Measurements from ENCODE around the gene WWP2. TPM values are rescaled to one million over a fixed set of nuclear protein-coding genes. Genes with fewer than 3 reads are reported as not detected.
A peak's percentile ranks its signal among the peaks of the same experiment; 100 is the strongest.
"Not testable (repeated sequence)": the region's sequence is repeated elsewhere in the genome, so short reads cannot be mapped to it uniquely, and the experiment has no call there.

Gene WWP2
- total RNA-seq, 1 donor from 2014 or later = 68.6 TPM

DNA sequence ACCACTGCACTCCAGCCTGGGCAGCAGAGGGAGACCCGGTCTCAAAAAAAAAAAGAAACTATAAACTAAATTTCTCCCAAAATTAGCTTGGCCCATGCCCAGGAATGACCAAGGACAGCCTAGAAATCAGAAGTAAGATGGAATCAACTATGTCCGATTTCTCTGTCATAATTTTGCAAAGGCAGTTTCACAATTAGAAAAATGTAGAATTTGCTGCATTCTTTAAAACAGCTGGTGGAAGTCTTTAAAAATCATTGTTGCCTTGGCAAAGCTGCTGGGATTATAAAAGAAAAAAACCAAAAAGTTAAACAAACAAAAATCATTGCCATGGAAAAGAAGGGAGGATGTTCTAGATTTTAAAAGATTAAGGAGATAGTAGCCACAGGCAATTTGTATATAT, 32.4 kb downstream of the WWP2 start:
- no peak for DNase-seq (ENCODE audit: low spot score)

DNA sequence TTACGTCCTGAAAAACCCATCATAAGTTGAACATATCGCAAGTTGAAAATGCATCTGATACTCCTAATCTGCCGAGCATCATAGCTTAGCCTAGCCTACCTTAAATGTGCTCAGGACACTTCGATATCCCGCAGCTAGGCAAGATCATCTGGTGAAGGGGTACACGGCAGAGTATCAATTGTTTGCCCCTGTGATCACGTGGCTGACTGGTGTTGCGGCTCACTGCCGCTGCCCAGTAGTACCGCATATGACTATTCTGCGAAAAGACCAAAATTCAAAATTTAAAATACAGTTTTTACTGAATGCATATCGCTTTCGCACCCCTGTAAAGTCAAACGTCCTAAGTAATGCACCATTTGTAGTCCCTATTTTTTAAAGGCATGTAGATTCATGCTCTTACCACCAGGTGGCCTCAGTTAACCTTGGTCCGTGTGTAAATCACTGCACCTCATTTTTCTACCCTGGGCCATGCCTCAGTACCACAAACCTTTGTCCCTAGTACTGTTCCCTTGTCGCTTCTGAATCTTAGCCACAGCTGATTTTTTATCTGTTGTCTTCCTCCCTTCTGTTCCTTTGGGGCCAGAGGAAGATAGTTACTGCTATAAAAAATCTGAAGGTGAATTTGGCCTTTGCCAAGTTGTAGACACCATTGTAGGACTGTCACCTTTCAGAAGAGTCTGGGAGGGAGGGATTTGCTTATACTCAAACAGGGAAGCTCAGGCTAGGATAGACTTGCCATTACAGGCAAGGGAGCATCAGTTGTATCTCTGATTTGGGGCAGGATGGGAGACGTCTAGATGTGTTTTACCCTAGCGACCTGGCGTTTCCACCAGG, 34.4 kb downstream of the WWP2 start:
- DNase-seq (ENCODE audit: low spot score) = peak; percentile 37

DNA sequence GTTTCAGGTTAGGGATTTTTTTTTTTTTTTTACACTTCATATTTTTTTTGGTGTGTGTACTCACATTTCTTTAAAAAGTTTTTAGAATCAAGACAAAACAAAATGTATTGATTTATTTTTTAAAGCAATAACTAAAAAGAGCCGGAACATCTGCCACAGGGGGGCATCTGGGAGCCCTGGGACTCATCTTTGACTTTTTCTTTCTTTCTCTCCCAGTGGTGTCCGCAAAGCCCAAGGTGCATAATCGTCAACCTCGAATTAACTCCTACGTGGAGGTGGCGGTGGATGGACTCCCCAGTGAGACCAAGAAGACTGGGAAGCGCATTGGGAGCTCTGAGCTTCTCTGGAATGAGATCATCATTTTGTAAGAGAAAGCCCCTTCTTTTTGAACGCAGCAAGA, 36.3 kb downstream of the WWP2 start:
- DNase-seq (ENCODE audit: low spot score) = no peak

DNA sequence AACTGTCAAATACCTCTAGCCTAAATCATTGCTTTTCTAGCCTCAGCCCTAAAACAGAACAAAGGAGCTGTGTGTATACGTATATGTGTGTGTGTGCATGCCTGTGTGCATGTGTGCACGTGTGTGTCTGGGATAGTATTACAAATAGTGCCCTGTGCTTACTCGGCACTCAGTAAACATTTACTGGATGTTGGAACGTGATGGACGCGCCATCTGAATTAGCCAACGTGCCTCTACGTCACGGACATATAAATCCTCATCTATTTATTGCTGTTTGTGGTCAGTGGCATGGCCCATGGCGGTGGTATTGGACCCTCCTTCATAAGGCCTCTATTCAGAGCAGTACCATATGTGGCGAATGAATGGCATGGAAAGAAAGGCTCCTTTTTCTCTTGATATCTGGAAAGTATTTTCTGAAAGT, 37.5 kb downstream of the WWP2 start:
- no peak for DNase-seq (ENCODE audit: low spot score)

DNA sequence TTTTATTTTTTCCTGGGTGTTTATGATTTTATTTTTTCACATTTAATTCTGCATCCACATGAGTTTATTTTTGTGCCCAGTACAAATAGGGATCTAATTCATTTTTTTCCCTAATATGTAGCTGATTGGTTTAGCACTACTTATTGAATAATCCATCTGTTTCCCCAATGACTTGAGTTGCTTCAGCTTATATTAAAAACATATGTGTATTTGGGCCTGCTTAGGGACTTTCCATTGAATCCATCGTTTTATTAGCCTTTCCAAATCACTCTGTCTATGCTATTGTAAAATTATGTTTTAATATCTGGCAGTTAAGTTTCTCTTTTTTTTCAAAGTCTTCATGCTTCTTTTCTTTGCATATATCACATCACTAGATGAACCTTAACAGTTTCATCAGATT, 42.2 kb downstream of the WWP2 start:
- DNase-seq (ENCODE audit: low spot score) = no peak

DNA sequence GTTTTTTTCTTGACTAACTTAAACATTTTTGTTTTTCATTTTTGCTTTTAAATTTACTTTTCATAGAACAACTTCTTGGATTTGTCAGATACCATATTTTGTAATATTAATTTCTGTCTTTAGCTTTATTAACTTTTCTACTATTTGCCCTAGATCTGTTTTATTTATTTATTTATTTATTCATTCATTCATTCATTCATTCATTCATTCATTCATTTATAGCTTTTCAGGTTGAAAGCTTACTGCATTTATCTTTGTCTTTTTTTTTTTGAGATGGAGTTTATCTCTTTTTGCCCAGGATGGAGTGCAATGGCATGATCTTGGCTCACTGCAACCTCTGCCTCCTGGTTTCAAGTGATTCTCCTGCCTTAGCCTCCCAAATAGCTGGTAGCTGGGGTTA, 44.6 kb downstream of the WWP2 start:
- not testable (repeated sequence) for DNase-seq (ENCODE audit: low spot score)

DNA sequence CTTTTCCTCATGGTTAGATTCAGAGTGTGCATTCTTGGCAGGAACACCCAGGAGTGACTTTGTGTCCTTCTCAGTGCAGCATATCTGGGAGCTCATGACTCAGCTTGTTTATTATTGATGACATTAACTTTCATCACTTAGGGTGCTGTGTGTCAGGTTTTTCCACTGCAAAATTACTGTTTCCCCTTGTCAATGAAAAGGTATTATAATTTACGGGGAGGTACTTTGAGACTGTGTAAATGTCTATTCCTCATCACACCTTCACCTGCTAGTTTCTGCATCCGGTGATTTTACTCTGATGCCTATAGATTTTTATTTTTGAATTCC, 50.5 kb downstream of the WWP2 start:
- no peak for DNase-seq (ENCODE audit: low spot score)

DNA sequence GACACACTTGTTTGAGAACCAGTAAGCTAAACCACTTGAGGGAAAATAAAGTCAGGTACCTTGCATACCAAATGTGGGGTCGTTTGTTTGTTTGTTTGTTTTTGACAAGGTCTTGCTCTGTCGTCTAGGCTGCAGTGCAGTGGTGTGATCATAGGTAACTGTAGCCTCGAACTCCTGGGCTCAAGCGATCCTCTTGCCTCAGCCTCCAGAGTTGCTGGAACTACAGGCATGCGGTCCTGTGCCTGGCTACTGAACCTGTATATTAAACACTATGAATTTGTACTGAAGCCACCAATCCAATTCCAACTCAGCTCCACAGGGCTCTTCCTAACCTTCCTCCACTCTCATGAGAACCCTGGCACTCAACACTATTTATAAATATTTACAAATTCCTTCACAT, 51.9 kb downstream of the WWP2 start:
- no peak for DNase-seq (ENCODE audit: low spot score)

DNA sequence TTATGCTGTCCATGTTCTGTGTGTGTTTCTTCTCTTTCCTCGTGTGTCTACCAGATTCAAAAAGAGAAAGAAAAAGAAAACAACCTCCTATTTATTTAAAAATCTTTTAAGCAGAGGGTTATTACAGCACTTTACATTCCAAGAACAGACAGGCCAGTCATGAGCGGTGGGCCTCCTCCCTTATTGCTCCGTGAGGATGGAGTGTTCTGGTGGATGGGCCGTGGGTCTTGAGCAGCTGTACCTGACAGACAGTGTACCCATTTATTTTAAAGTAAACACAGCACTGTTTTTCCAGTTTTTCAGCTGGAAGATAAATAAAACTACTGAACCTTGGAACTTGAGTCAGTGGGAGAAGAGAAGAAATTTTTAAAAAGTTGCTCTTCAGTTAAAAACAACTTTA, 52.4 kb downstream of the WWP2 start:
- no peak for DNase-seq (ENCODE audit: low spot score)

DNA sequence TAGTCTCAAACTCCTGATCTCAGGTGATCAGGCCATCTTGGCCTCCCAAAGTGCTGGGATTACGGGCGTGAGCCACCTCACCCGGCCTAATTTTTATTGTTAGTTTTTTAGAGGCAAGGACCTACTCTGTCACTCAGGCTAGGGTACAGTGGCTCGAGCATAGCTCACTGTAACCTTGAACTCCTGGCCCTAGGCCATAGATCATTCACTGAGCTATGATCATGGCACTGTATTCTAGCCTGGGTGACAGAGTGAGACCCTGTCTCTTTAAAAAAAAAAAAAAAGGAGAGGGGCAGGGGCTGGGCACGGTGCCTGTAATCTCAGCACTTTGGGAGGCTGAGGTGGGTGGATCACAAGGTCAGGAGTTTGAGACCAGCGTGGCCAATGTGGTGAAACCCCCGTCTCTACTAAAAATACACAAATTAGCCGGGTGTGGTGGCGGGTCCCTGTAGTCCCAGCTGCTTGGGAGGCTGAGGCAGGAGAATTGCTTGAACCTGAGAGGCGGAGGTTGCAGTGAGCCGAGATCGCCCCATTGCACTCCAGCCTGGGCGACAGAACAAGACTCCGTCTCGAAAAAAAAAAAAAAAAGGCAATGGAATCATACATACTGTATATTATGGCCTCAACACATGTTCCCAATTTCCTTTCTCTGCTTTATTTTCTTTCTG, 53.2 kb downstream of the WWP2 start:
- DNase-seq (ENCODE audit: low spot score) = not testable (repeated sequence)

DNA sequence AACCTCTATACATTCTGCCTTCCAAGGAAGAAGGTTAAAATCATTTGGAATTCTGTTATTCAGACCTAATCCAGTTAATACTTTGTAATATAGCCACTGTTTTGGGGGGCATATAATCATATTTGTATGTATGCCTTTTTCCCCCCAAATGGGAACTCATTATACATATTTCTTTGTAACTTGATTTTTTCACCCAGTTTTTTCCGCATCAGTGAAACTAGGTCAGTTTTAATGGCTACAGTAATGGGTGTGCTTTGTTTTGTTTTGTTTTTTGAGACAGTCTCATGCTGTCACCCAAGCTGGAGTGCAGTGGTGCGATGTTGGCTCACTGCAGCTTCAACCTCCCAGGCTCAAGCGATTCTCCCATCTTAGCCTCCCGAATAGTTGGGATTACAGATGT, 54.9 kb downstream of the WWP2 start:
- no peak for DNase-seq (ENCODE audit: low spot score)

DNA sequence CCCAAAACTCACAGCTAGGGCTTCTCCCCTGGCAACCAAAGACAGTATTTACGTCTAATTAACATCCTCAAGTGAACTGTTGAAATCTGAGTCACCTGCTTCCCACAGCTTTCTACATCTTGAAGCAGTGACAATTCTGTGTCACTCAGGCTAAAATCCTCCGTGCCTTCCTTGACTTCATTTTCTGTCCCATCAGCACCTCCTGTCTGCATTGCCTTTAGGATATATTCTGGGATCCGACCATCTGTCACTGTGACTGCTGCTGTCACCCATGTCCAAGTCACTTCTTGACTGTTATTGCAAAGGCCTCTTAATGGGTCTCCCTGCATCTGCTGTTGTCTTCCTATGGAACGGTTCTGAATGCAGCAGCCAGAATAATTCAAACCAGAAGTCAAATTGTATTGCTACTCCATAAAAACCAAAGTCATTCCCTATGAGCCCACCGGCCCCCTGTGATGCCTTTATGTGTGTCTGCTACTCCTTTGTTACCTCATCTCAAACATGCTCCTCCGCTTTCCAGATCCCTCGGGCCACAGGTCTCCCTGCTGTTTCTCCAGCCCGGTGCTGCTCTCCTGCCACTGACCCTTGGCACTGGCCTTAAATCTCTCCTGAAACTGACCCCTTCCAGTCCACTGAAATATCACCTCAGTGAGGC, 56.9 kb downstream of the WWP2 start:
- no peak for DNase-seq (ENCODE audit: low spot score)

DNA sequence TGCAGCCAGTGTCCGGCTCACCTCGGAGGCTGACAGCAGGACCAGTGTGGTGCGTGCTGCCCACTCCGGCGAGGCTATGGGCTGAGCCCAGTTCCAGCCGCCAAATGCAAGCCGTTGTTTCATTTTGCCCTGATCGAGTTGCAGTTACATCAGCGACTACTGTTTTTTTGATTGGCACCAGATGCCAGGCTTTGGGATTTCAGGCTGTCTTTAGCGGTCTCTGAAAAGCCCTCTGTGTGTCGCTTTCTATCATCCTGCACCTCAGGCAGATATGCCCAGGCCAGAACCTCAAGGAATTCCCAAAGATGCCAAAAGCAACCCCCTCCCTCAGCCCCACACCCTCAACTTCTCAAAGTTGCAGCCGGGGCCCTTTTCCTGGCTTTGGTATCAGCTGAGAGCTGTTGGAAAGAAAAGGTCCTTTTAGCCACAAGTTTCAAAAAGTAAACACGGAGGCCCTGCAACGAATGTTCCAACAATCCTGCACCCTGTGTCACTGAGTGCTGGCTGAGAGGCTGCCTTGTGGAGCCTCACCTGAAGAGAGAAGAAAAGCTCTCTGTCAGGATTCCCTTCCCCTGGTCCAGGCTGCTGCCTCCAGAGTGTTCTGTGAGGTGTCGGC, 58.9 kb downstream of the WWP2 start:
- DNase-seq (ENCODE audit: low spot score) = no peak

DNA sequence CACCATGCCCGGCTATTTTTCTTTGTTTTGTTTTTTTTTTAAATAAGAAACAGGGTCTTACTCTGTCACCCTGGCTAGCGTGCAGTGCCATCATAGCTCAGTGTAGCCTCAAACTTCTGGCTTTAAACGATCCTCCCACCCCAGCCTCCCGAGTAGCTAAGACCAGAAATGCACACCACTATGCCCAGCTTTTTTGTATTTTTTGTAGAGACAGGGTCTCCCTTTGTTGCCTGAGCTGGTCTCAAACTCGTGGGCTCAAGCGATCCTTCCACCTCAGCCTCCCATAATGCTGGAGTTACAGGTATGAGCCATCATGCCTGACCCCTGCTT, 59.7 kb downstream of the WWP2 start:
- no peak for DNase-seq (ENCODE audit: low spot score)

DNA sequence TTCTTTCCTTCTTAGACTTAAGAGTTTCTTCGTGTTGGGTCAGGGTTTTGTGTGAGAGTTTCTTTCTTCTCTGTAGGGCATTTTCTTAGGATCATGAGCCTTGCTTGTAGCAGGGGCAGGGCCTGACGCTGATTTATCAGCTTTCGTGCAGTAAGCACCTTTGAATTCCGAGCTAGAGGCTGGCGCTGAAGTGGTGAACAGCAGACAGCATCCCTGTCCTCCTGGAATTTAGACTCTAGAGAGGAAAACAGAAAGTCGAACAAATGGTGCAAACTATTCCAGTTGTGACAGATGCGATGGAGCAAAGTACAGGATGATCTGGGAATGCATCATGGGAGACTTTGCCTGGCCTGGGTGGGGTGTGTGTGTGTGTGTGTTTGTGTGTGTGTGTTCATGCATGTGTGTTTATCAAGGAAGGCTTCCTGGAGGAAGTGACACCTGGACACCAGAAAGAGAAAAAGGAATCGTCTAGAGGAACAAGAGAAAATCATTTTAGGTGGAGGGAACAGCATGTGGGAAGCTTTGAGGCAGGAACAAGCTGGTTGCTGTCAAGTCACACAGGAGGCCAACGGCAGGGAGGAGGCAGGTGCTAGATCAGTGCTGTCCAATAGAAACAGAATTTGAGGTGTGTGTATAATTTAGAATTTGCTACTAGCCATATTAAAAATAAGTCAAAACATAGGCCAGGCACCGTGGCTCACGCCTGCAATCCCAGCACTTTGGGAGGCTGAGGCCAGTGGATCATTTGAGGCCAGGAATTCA, 60.2 kb downstream of the WWP2 start:
- no peak for DNase-seq (ENCODE audit: low spot score)

DNA sequence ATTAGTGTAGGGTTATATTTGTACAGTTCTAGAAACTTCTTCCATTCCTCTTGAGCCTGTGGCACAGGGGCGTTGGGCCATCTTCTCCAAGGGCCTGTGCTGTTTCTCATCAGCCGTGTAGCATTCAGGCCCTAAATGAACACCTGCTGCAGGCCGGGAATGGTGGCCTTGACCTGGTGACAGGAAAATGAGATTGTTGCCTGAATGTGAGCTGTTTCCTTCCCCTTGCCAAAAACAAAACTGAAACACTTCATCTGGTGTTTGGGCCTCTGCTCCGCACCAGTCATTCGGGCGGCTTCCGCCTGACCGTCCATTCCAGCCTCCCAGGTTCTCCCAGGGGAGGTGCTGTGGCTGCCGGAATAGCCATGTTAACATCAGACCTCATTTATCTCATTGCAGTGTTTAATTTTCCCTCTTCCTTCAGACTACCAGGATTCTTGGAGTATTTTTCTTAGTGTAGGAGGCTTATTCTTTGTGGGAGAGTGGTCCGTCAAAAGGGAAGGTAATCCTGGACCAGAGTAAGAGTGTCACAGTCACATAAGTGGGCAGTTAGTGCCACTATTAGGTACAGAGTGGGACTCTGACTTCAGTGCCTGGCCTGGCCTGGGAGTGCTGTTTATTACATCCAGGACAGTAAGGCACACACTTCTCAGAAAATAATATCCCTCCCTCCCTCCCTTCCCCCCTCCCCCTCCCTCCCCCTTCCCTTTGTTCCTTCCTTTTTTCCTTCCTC, 61.9 kb downstream of the WWP2 start:
- DNase-seq (ENCODE audit: low spot score) = no peak

DNA sequence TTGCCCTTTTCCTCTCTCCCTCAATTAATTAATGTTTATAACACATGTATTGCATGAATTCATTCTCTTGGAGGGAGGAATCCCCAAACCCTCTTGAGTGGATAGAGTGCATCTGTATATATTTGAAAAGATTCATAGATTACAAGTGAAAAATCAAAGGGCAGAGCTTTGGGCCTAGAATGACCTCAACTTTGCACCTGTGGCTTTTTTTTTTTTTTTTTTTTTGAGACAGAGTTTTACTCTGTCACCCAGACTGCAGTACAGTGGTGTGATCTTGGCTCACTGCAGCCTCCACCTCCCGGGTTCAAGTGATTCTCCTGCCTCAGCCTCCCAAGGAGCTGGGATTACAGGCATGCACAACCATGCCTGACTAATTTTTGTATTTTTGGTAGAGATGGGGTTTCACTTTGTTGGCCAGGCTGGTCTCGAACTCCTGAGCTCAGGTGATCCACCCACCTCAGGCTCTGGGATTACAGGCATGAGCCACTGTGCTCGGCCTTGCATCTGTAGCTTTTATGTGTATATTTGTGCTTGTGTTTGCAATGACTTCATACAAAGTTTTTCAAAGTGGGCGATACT, 62.5 kb downstream of the WWP2 start:
- DNase-seq (ENCODE audit: low spot score) = not testable (repeated sequence)

DNA sequence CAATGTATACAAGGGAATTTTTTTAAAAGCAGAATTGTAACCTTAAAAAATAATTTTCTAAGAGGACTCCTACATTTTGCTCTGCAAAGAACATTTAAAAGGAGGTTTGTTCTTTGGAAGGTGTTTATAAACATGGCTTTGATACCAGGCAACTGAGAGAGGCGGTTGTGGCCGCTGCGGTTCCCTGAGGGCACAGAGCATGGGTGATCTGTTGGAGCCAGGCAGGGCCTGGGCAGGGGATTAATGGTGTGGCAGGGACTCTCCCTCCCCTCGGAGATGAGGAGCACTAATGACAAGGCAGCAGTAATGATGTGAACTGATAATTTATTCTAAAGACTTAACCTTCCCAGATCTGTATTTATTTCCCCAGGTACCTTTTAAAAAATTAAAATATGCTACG, 65.4 kb downstream of the WWP2 start:
- DNase-seq (ENCODE audit: low spot score) = no peak

DNA sequence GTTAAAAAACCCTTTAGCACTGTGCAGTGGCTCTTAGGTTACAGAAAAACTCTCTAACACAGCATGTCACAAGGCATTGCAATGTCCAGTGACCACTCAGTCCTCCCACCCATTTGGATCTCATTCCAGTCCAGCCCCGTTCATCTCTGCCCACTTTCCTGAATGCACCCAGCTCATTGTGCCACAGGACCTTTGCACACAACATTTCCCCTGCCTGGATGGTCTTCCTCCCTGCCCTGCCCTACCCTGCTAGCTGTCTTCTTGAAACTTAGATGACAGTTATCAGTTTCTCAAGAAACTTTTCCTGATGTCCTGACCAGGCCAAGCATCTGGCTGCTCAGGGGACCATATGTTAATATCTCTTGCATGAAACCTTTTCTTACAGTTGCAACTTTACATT, 67.2 kb downstream of the WWP2 start:
- DNase-seq (ENCODE audit: low spot score) = no peak

DNA sequence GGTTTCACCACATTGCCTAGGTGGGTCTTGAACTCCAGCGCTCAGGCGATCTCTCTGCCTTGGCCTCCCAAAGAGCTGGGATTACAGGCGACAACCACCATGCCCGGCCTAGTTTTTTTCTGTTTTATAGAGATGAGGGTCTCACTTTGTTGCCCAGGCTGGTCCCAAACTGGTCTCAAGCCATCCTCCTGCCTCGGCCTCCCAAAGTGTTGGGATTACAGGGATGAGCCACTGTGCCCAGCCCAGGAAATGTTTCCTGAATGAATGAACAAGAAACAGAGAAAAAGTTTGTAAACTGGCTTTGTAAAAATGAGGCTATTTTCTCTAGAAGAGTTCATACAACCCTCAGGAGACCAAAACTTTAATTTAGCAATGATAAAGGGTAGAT, 68.0 kb downstream of the WWP2 start:
- DNase-seq (ENCODE audit: low spot score) = no peak

All from mucosa of gallbladder (tissue), 1 donor.